Loucy (cell line): Measurements from ENCODE around the gene MLIP.
A peak's percentile ranks its signal among the peaks of the same experiment; 100 is the strongest.

Experiments
- H2AFZ ChIP-seq: fragments of 200-600 bp; sonication (generic); 2 replicates; pipeline ENCODE4 v1.6.0; 2016; ENCODE audit warnings: antibody characterized with exemption, mild to moderate bottlenecking, low read length, moderate library complexity
- H3F3A ChIP-seq: fragments of 200-600 bp; 2 replicates; pipeline ENCODE4 v1.6.0; 2016; ENCODE audit warnings: antibody characterized with exemption, low read depth, mild to moderate bottlenecking
- H3K27me3 ChIP-seq: fragments of 200-600 bp; sonication (generic); 2 replicates; pipeline ENCODE4 v1.6.1; 2014; ENCODE audit warnings: low read length, mild to moderate bottlenecking; ENCODE audit not compliant: insufficient read depth, poor library complexity, severe bottlenecking
- H3K36me3 ChIP-seq: fragments of 200-600 bp; sonication (generic); 2 replicates; pipeline ENCODE4 v1.6.1; 2016; ENCODE audit warnings: low read length; ENCODE audit not compliant: insufficient read depth
- H3K4me1 ChIP-seq: fragments of 200-600 bp; sonication (generic); 2 replicates; pipeline ENCODE4 v1.5.1; 2014; ENCODE audit warnings: low read length, mild to moderate bottlenecking; ENCODE audit not compliant: insufficient read depth, poor library complexity, severe bottlenecking
- H3K4me2 ChIP-seq: fragments of 200-600 bp; sonication (generic); 2 replicates; pipeline ENCODE4 v1.6.0; 2014; ENCODE audit warnings: antibody characterized with exemption, low read length, low read depth, mild to moderate bottlenecking; ENCODE audit not compliant: poor library complexity, severe bottlenecking
- H3K4me3 ChIP-seq: fragments of 200-600 bp; sonication (generic); 2 replicates; pipeline ENCODE4 v1.5.1; 2014; ENCODE audit warnings: low read length, mild to moderate bottlenecking, mixed read lengths; ENCODE audit not compliant: poor library complexity, severe bottlenecking
- H3K79me2 ChIP-seq: fragments of 200-600 bp; sonication (generic); 2 replicates; pipeline ENCODE4 v1.6.1; 2014; ENCODE audit warnings: low read length; ENCODE audit not compliant: insufficient read depth
- H3K9ac ChIP-seq: fragments of 200-600 bp; sonication (generic); 2 replicates; pipeline ENCODE4 v1.6.0; 2014; ENCODE audit warnings: mild to moderate bottlenecking, low read depth, low read length, moderate library complexity; ENCODE audit not compliant: poor library complexity, severe bottlenecking
- H3K9me2 ChIP-seq: fragments of 200-600 bp; sonication (generic); replicated peaks from 2 replicates; pipeline ENCODE4 v1.6.1; 2016; ENCODE audit warnings: low read depth, low read length, mixed read lengths
- H3K9me3 ChIP-seq: fragments of 200-600 bp; sonication (generic); 2 replicates; pipeline ENCODE4 v1.6.1; 2014; ENCODE audit warnings: mild to moderate bottlenecking, antibody characterized with exemption, low read length, low read depth; ENCODE audit not compliant: insufficient read depth
- H4K20me1 ChIP-seq: fragments of 200-600 bp; sonication (generic); 2 replicates; pipeline ENCODE4 v1.6.0; 2014; ENCODE audit warnings: antibody characterized with exemption, low read length, mild to moderate bottlenecking; ENCODE audit not compliant: insufficient read depth, poor library complexity, severe bottlenecking
- CTCF ChIP-seq: fragments of 200-600 bp; sonication (generic); conservative IDR thresholded peaks from 2 replicates; pipeline ENCODE4 v1.5.1; 2014; ENCODE audit warnings: mild to moderate bottlenecking, antibody characterized with exemption, low read length
- EZH2phosphoT487 ChIP-seq: fragments of 200-600 bp; IDR thresholded peaks from 2 replicates; pipeline ENCODE4 v1.6.1; 2018; ENCODE audit warnings: antibody characterized with exemption, mild to moderate bottlenecking, moderate library complexity, borderline replicate concordance

Gene MLIP

GRCh38 chr6:54087721-54088120, 23.5 kb upstream of the MLIP start:
- no peaks in the 10 kb centered on the region for H3K9me3 ChIP-seq
- no peak overlapping the region for H3K4me3 ChIP-seq
- TF ChIP-seq EZH2phosphoT487 = no peak
- TF ChIP-seq CTCF = no peak
- H2AFZ ChIP-seq = 0 out of 2 replicates have a peak overlapping the region, but pooled peaks have one; percentile 12
- H3K79me2 ChIP-seq = no peaks in the 10 kb centered on the region
- H3K4me2 ChIP-seq = no peak overlapping the region
- H3K36me3 ChIP-seq = no peaks in the 10 kb centered on the region
- no peak overlapping the region for H3K9ac ChIP-seq
- no peaks in the 10 kb centered on the region for H3F3A ChIP-seq
- H3K9me2 ChIP-seq = no peaks in the 10 kb centered on the region
- no peaks in the 10 kb centered on the region for H3K27me3 ChIP-seq
- H4K20me1 ChIP-seq = no peaks in the 10 kb centered on the region
- no peaks in the 10 kb centered on the region for H3K4me1 ChIP-seq

- Histone ChIP-seq H3K9ac (no peak overlapping the region), H3F3A (no peaks in the 10 kb centered on the region), H4K20me1 (no peaks in the 10 kb centered on the region), H3K4me1 (no peaks in the 10 kb centered on the region), H3K4me3 (no peak overlapping the region), H3K36me3 (no peaks in the 10 kb centered on the region), H3K4me2 (no peak overlapping the region), H3K9me2 (no peaks in the 10 kb centered on the region), H3K9me3 (no peaks in the 10 kb centered on the region), H3K27me3 (no peaks in the 10 kb centered on the region), H2AFZ (no peak overlapping the region), H3K79me2 (no peaks in the 10 kb centered on the region)
- TF ChIP-seq CTCF = no peak
- no peak for TF ChIP-seq EZH2phosphoT487
Observed at GRCh38 chr6:54093326-54093948, 17.8 kb upstream of the MLIP start.

GRCh38 chr6:54094293-54094692, 16.9 kb upstream of the MLIP start:
- H3F3A ChIP-seq = no peaks in the 10 kb centered on the region
- no peaks in the 10 kb centered on the region for H3K36me3 ChIP-seq
- H3K4me2 ChIP-seq = no peak overlapping the region
- H2AFZ ChIP-seq = no peak overlapping the region
- H3K9me2 ChIP-seq = no peaks in the 10 kb centered on the region
- no peaks in the 10 kb centered on the region for H3K4me1 ChIP-seq
- no peak for TF ChIP-seq EZH2phosphoT487
- TF ChIP-seq CTCF = no peak
- no peaks in the 10 kb centered on the region for H3K27me3 ChIP-seq
- no peak overlapping the region for H3K9ac ChIP-seq
- no peaks in the 10 kb centered on the region for H3K79me2 ChIP-seq
- no peaks in the 10 kb centered on the region for H4K20me1 ChIP-seq
- no peaks in the 10 kb centered on the region for H3K9me3 ChIP-seq
- H3K4me3 ChIP-seq = no peak overlapping the region
